Lung (tissue), 12 donors: ENCODE data around the gene PPP4C. TPM values are rescaled to one million over a fixed set of nuclear protein-coding genes. Genes with fewer than 3 reads are reported as not detected.

Source experiments
- ATAC-seq: fragments of 200-7000 bp; cut with Tn5 transposase; one replicate; pipeline ENCODE4 v1.9.1; 2020; ENCODE audit warnings: moderate number of reproducible peaks; ENCODE audit not compliant: insufficient read depth, low FRiP score
- DNase-seq, 3 donors: peaks; one replicate each; pipeline ENCODE4 v3.0.0-alpha.2; 2013 to 2017
- H3K27ac ChIP-seq, 2 donors: one replicate each; pipeline ENCODE4 v1.5.1; 2013; ENCODE audit warnings: mild to moderate bottlenecking in 2 of 2, moderate library complexity in 2 of 2, control low read depth in 1 of 2, inconsistent platforms in 1 of 2, low read depth in 1 of 2, low read length in 1 of 2
- H3K27me3 ChIP-seq, 3 donors: one replicate each; pipeline ENCODE4 v1.5.1; 2013; ENCODE audit warnings: low read length in 2 of 3; ENCODE audit not compliant: control insufficient read depth in 3 of 3, insufficient read depth in 3 of 3
- H3K36me3 ChIP-seq, 4 donors: one replicate each; pipeline ENCODE4 v1.5.1; 2013; ENCODE audit warnings: low read length in 4 of 4, mild to moderate bottlenecking in 1 of 4, moderate library complexity in 1 of 4; ENCODE audit not compliant: control insufficient read depth in 4 of 4, insufficient read depth in 4 of 4
- H3K4me1 ChIP-seq, 5 donors: one replicate each; pipeline ENCODE4 v1.5.1; 2013; ENCODE audit warnings: low read length in 5 of 5, mild to moderate bottlenecking in 2 of 5, moderate library complexity in 1 of 5; ENCODE audit not compliant: control insufficient read depth in 5 of 5, insufficient read depth in 5 of 5
- H3K4me3 ChIP-seq: one replicate; pipeline ENCODE4 v1.5.1; 2013; ENCODE audit warnings: mild to moderate bottlenecking, control low read depth, moderate library complexity
- H3K9ac ChIP-seq, 2 donors: one replicate each; pipeline ENCODE4 v1.5.1; 2013; ENCODE audit warnings: low read length in 2 of 2, control low read depth in 1 of 2; ENCODE audit not compliant: insufficient read depth in 1 of 2
- H3K9me3 ChIP-seq, 4 donors: one replicate each; pipeline ENCODE4 v1.5.1; 2013; ENCODE audit warnings: low read length in 3 of 4, mild to moderate bottlenecking in 1 of 4, moderate library complexity in 1 of 4; ENCODE audit not compliant: control insufficient read depth in 4 of 4, insufficient read depth in 3 of 4
- WGBS, 2 donors: extraction: QIAGEN DNeasy Blood & Tissue Kit; methylation state at CpG; one replicate each; pipeline ENCODE4 v1.1.7; 2013; 5-methylcytosine and 5-hydroxymethylcytosine counted together
- polyA plus RNA-seq, 2 donors: library from polyadenylated mRNA; stranded (reverse); fragments of 200-250 nt; gene quantifications; one replicate each; pipeline ENCODE4 v1.2.1, GENCODE V29; 2013
- total RNA-seq, 2 donors: library from RNA; depleted of rRNA in 1 of 2; stranded (reverse); fragments of >200 nt in 1 of 2; gene quantifications; one replicate each; pipeline ENCODE4 v1.2.1, GENCODE V29; 2014 to 2021
- TF ChIP-seq, protein P1 (sequence below): IDR thresholded peaks from 2 replicates; pipeline ENCODE4 v1.5.1; 2012; ENCODE audit warnings: mild to moderate bottlenecking; ENCODE audit errors: control extremely low read depth, extremely low read depth
- donor health status: control.
- donor health status: control.
- donor health status: Bipolar disorder and iron deficiency.
- donor health status: healthy.
- donor health status: DM: yes; HTN: yes; CAD: no.

Gene PPP4C
- total and polyA plus RNA-seq, 4 donors = 51.7 to 143 (median 102) TPM

- no peaks in the 10 kb centered on the region for H3K9me3 ChIP-seq
- H3K4me1 ChIP-seq = peaks cover 0 to 11% (median 7%) of the 10 kb centered on the region in 5 donors
- H3K4me3 ChIP-seq = no peak overlapping the region
- no peaks in the 10 kb centered on the region for H3K27me3 ChIP-seq
- DNase-seq (no peak), ATAC-seq (no peak)
- H3K36me3 ChIP-seq = peaks cover 0 to 40% (median 27%) of the 10 kb centered on the region in 4 donors
- TF ChIP-seq, protein P1, sequence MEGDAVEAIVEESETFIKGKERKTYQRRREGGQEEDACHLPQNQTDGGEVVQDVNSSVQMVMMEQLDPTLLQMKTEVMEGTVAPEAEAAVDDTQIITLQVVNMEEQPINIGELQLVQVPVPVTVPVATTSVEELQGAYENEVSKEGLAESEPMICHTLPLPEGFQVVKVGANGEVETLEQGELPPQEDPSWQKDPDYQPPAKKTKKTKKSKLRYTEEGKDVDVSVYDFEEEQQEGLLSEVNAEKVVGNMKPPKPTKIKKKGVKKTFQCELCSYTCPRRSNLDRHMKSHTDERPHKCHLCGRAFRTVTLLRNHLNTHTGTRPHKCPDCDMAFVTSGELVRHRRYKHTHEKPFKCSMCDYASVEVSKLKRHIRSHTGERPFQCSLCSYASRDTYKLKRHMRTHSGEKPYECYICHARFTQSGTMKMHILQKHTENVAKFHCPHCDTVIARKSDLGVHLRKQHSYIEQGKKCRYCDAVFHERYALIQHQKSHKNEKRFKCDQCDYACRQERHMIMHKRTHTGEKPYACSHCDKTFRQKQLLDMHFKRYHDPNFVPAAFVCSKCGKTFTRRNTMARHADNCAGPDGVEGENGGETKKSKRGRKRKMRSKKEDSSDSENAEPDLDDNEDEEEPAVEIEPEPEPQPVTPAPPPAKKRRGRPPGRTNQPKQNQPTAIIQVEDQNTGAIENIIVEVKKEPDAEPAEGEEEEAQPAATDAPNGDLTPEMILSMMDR = no peak
- WGBS, 2 donors = 94 to 97% methylated on average over 2 of the region's 2 CpGs
- H3K27ac ChIP-seq = no peak overlapping the region
- H3K9ac ChIP-seq = no peak overlapping the region
Observed at GRCh38 chr16:30119428-30119827, 43.6 kb downstream of the PPP4C start.

DNA sequence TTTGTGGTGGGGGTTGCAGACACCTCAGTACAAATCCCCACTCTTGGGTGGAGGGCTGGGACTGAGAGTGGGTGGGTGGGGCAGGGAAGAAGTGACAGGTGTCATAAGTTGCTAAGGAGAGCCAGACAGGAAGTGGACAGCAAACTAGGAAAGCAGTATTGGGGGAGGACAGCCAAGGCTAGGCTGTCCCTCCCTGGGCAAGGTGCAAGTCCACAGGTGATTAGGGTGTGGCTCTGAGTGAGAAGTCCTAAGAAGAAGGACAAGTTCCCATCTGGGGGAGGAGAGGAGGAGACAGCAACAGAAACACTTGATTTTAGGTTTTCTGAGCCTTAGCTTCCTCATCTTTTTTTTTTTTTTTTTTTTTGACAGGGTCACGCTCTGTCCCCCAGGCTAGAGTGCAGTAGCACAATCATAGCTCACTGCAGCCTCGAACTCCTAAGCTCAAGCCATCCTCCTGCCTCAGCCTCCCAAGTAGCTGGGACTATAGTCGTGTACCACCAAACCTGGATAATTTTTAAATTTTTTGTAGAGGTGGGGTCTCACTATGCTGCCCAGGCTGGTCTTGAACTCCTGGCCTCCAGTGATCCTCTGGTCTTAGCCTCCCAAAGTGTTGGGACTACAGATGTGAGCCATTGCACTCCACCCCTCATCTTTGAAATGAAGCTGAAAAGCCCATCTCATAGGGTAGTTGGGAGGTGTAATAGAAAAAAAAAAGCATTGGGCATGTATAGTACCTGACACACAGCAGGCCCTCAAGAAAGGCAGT lies 44.7 kb downstream of the PPP4C start:
- Histone ChIP-seq H3K4me1 (peaks cover 0 to 11% (median 7%) of the 10 kb centered on the region in 5 donors), H3K9ac (no peak overlapping the region)
- ATAC-seq = no peak

GRCh38 chr16:30121741-30122571 lies 46.2 kb downstream of the PPP4C start:
- H3K27me3 ChIP-seq = no peaks in the 10 kb centered on the region
- H3K9ac ChIP-seq = peak overlapping the region; percentile 82 to 88
- no peaks in the 10 kb centered on the region for H3K9me3 ChIP-seq
- peak; percentile 45 to 78 (median 61) for DNase-seq
- peak overlapping the region; percentile 60 to 86 for H3K27ac ChIP-seq
- peak overlapping the region; percentile 87 for H3K4me3 ChIP-seq
- 45 to 64% methylated on average over 31 of the region's 31 CpGs for WGBS, 2 donors
- no peak for ATAC-seq
- TF ChIP-seq, protein P1 = no peak
- peaks cover 0 to 11% (median 7%) of the 10 kb centered on the region in 5 donors for H3K4me1 ChIP-seq
- peaks cover 0 to 25% (median 19%) of the 10 kb centered on the region in 4 donors for H3K36me3 ChIP-seq

More for the DNA sequence above, 44.7 kb downstream of the PPP4C start:
- H3K27me3 ChIP-seq = no peaks in the 10 kb centered on the region
- H3K36me3 ChIP-seq = peaks cover 0 to 34% (median 24%) of the 10 kb centered on the region in 4 donors
- TF ChIP-seq, protein P1 = no peak
- peak overlapping the region in 1 of 2 donors; percentile 61 for H3K27ac ChIP-seq
- WGBS, 2 donors = 94 to 100% methylated on average over 3 of the region's 3 CpGs
- no peaks in the 10 kb centered on the region for H3K9me3 ChIP-seq
- H3K4me3 ChIP-seq = no peak overlapping the region
- no peak for DNase-seq
